Activated naive CD4-positive, alpha-beta T cell treated with anti-CD3 and anti-CD28 coated beads for 36 hours (primary cell): ENCODE results near the gene RNF181. TPM values are rescaled to one million over a fixed set of nuclear protein-coding genes. Genes with fewer than 3 reads are reported as not detected.
"Not testable (repeated sequence)": the region's sequence is repeated elsewhere in the genome, so short reads cannot be mapped to it uniquely, and the experiment has no call there.

Source experiments
- CTCF ChIA-PET: fragments of 350-600 bp; sonication (Branson Sonifier 250); formaldehyde crosslinking; loops from one replicate; lab custom pipeline; 2021; ENCODE audit warnings: antibody characterized with exemption; lab: Charles Lee
- DNase-seq: peaks from one replicate; pipeline ENCODE4 v3.0.0-alpha.2; 2020
- H3K27ac Mint-ChIP-seq: one replicate; pipeline ENCODE4 v1.8.0; 2021; ENCODE audit warnings: mild to moderate bottlenecking, mixed read lengths
- H3K27me3 Mint-ChIP-seq: one replicate; pipeline ENCODE4 v1.8.0; 2021; ENCODE audit warnings: low read depth, mixed read lengths
- H3K36me3 Mint-ChIP-seq: one replicate; pipeline ENCODE4 v1.8.0; 2021; ENCODE audit warnings: low read depth, mixed read lengths
- H3K4me1 Mint-ChIP-seq: one replicate; pipeline ENCODE4 v1.8.0; 2021; ENCODE audit warnings: low read depth, mixed read lengths
- H3K4me3 Mint-ChIP-seq: one replicate; pipeline ENCODE4 v1.8.0; 2021; ENCODE audit warnings: mild to moderate bottlenecking, moderate library complexity, mixed read lengths
- H3K9me3 Mint-ChIP-seq: one replicate; pipeline ENCODE4 v1.8.0; 2021; ENCODE audit warnings: mixed read lengths
- intact Hi-C: fragments of 100-400 bp; cut with micrococcal nuclease; formaldehyde crosslinking; loops from one replicate; pipeline ENCODE4 v1.15.1; 2023
- total RNA-seq, 2 experiments: library from RNA; stranded (reverse); gene quantifications; one replicate each; pipeline ENCODE4 v1.2.3, GENCODE V29; 2021

Gene RNF181
- total RNA-seq, 2 experiments from 2014 or later = 86.8 to 96.1 TPM

GRCh38 chr2:85554980-85555612 lies 40.4 kb upstream of the RNF181 start:
- Mint-ChIP-seq H3K27me3 (no peaks in the 10 kb centered on the region), H3K36me3 (peaks cover 11% of the 10 kb centered on the region), H3K27ac (no peak overlapping the region), H3K9me3 (no peaks in the 10 kb centered on the region), H3K4me3 (no peak overlapping the region), H3K4me1 (peaks cover 17% of the 10 kb centered on the region)
- DNase-seq = no peak
- intact Hi-C loops = no loop called here
- CTCF ChIA-PET = interaction anchor here (10.5 to 11.2 kb wide), 2 partner anchors 16 to 132 kb away, joined by 111 to 282 read pairs; partner anchors contain the start of genes MAT2A and SH2D6

- intact Hi-C loops = no loop called here
- Mint-ChIP-seq H3K27me3 (no peaks in the 10 kb centered on the region), H3K36me3 (peaks cover 9% of the 10 kb centered on the region), H3K27ac (no peak overlapping the region), H3K4me3 (no peak overlapping the region), H3K9me3 (no peaks in the 10 kb centered on the region), H3K4me1 (peaks cover 26% of the 10 kb centered on the region)
- DNase-seq = no peak
- CTCF ChIA-PET = interaction anchor here (0.8 to 11.2 kb wide), 3 partner anchors 17 to 134 kb away, joined by 3 to 282 read pairs (median 111); partner anchors contain the start of genes MAT2A and SH2D6
These were observed 38.4 kb upstream of the RNF181 start for GRCh38 chr2:85557130-85557529.

- no peak for DNase-seq
- intact Hi-C loops = no loop called here
- Mint-ChIP-seq H3K27ac (no peak overlapping the region), H3K9me3 (no peaks in the 10 kb centered on the region), H3K36me3 (peaks cover 9% of the 10 kb centered on the region), H3K4me1 (peaks cover 30% of the 10 kb centered on the region), H3K4me3 (no peak overlapping the region), H3K27me3 (no peaks in the 10 kb centered on the region)
- CTCF ChIA-PET = interaction anchor here (3.3 kb wide), 1 partner anchor 138 kb away, joined by 17 read pairs; the partner anchor contains the start of gene SH2D6
These were observed 37.4 kb upstream of the RNF181 start for GRCh38 chr2:85558160-85558559.

GRCh38 chr2:85560403-85560726 lies 35.2 kb upstream of the RNF181 start:
- H3K4me3 Mint-ChIP-seq = peak overlapping the region; percentile 90
- not testable (repeated sequence) for H3K27me3 Mint-ChIP-seq
- CTCF ChIA-PET = interaction anchor here (0.6 to 4.3 kb wide), 7 partner anchors 10 to 169 kb away, joined by 3 to 41 read pairs (median 3); partner anchors contain the start of gene SH2D6

GRCh38 chr2:85560812-85561279 lies 34.7 kb upstream of the RNF181 start:
- no peaks in the 10 kb centered on the region for H3K27me3 Mint-ChIP-seq
- no peak for DNase-seq
- peak overlapping the region; percentile 85 for H3K27ac Mint-ChIP-seq
- peaks cover 9% of the 10 kb centered on the region for H3K36me3 Mint-ChIP-seq
- intact Hi-C loops = loop anchor here (1.0 to 2.0 kb wide), 9 partner anchors 17 to 207 kb away; partner anchors contain the start of genes C2orf68, ELMOD3, MAT2A and RETSAT
- no peaks in the 10 kb centered on the region for H3K9me3 Mint-ChIP-seq
- CTCF ChIA-PET = interaction anchor here (0.6 to 4.3 kb wide), 7 partner anchors 11 to 169 kb away, joined by 3 to 41 read pairs (median 3); partner anchors contain the start of gene SH2D6
- H3K4me3 Mint-ChIP-seq = peak overlapping the region; percentile 90
- H3K4me1 Mint-ChIP-seq = peaks cover 34% of the 10 kb centered on the region

More at GRCh38 chr2:85560403-85560726, 35.2 kb upstream of the RNF181 start:
- peak overlapping the region; percentile 16 for H3K27ac Mint-ChIP-seq
- H3K36me3 Mint-ChIP-seq, H3K9me3 Mint-ChIP-seq, DNase-seq: not testable (repeated sequence)
- intact Hi-C loops = loop anchor here (2.0 kb wide), 1 partner anchor 142 kb away; the partner anchor contains the start of gene SH2D6
- peaks cover 35% of the 10 kb centered on the region for H3K4me1 Mint-ChIP-seq

- intact Hi-C loops = loop anchor here (1.0 to 2.0 kb wide), 9 partner anchors 17 to 207 kb away; partner anchors contain the start of genes C2orf68, ELMOD3, MAT2A and RETSAT
- peak within 1 kb of the TSS; percentile 85 for H3K27ac Mint-ChIP-seq
- H3K4me3 Mint-ChIP-seq = peak within 1 kb of the TSS; percentile 90
- H3K27me3 Mint-ChIP-seq = no peaks in the 10 kb centered on the region
- CTCF ChIA-PET = interaction anchor here (0.6 to 4.3 kb wide), 4 partner anchors 11 to 142 kb away, joined by 3 to 41 read pairs (median 10); partner anchors contain the start of gene SH2D6
- peaks cover 34% of the 10 kb centered on the region for H3K4me1 Mint-ChIP-seq
- no peaks in the 10 kb centered on the region for H3K9me3 Mint-ChIP-seq
- H3K36me3 Mint-ChIP-seq = peaks cover 6% of the 10 kb centered on the region
- peak; percentile 97 for DNase-seq
These were observed 34.0 kb upstream of the RNF181 start, which contains the start of gene GGCX for GRCh38 chr2:85561280-85562212. TSS of gene GGCX (minus strand) at chr2:85561493. CDS start at chr2:85561428, 65 bp downstream.

- Mint-ChIP-seq H3K36me3 (no peaks in the 10 kb centered on the region), H3K27ac (no peak overlapping the region)
- intact Hi-C loops = no loop called here
These were observed 31.4 kb upstream of the RNF181 start for GRCh38 chr2:85564144-85564563.

GRCh38 chr2:85566265-85566664 lies 29.3 kb upstream of the RNF181 start:
- intact Hi-C loops = no loop called here
- Mint-ChIP-seq H3K36me3 (no peaks in the 10 kb centered on the region), H3K9me3 (no peaks in the 10 kb centered on the region), H3K4me3 (no peak overlapping the region), H3K27me3 (no peaks in the 10 kb centered on the region), H3K27ac (no peak overlapping the region), H3K4me1 (peaks cover 11% of the 10 kb centered on the region)
- CTCF ChIA-PET = no interaction called here
- DNase-seq = no peak

More at GRCh38 chr2:85564144-85564563, 31.4 kb upstream of the RNF181 start:
- Mint-ChIP-seq H3K27me3 (no peaks in the 10 kb centered on the region), H3K4me1 (peaks cover 25% of the 10 kb centered on the region), H3K4me3 (no peak overlapping the region), H3K9me3 (no peaks in the 10 kb centered on the region)
- CTCF ChIA-PET = interaction anchor here (1.1 kb wide), 2 partner anchors 8 to 165 kb away, joined by 3 read pairs; no protein-coding TSS in a partner anchor
- no peak for DNase-seq

- Mint-ChIP-seq H3K27me3 (no peaks in the 10 kb centered on the region), H3K9me3 (no peaks in the 10 kb centered on the region), H3K27ac (no peak overlapping the region), H3K4me3 (no peak overlapping the region), H3K36me3 (peaks cover 3% of the 10 kb centered on the region), H3K4me1 (peaks cover 20% of the 10 kb centered on the region)
- no peak for DNase-seq
- intact Hi-C loops = no loop called here
- CTCF ChIA-PET = interaction anchor here (0.7 kb wide), 1 partner anchor 18 kb away, joined by 3 read pairs; no protein-coding TSS in a partner anchor
These were observed 19.8 kb upstream of the RNF181 start for GRCh38 chr2:85575739-85576138.

- H3K4me3 Mint-ChIP-seq = peak overlapping the region; percentile 90
These were observed 18.5 kb upstream of the RNF181 start for GRCh38 chr2:85577063-85577385.

GRCh38 chr2:85577386-85578242 lies 17.9 kb upstream of the RNF181 start, which contains the start of gene VAMP8:
TSS of gene VAMP8 (plus strand) at chr2:85577586. CDS start at chr2:85577647, 61 bp downstream.
- H3K4me1 Mint-ChIP-seq = peaks cover 28% of the 10 kb centered on the region
- intact Hi-C loops = loop anchor here (1.0 kb wide), 2 partner anchors 8 to 16 kb away; partner anchors contain the start of gene GGCX
- H3K27me3 Mint-ChIP-seq = no peaks in the 10 kb centered on the region
- peak within 1 kb of the TSS; percentile 87 for H3K27ac Mint-ChIP-seq
- peak; percentile 80 for DNase-seq
- CTCF ChIA-PET = interaction anchor here (0.6 to 1.9 kb wide), 3 partner anchors 18 to 53 kb away, joined by 5 to 8 read pairs (median 8); partner anchors contain the start of gene RNF181
- H3K9me3 Mint-ChIP-seq = no peaks in the 10 kb centered on the region
- H3K36me3 Mint-ChIP-seq = peaks cover 7% of the 10 kb centered on the region
- H3K4me3 Mint-ChIP-seq = peak within 1 kb of the TSS; percentile 90

More at GRCh38 chr2:85577063-85577385, 18.5 kb upstream of the RNF181 start:
- CTCF ChIA-PET = interaction anchor here (0.6 to 0.9 kb wide), 2 partner anchors 54 to 60 kb away, joined by 6 to 8 read pairs; no protein-coding TSS in a partner anchor
- H3K9me3 Mint-ChIP-seq = no peaks in the 10 kb centered on the region
- no peaks in the 10 kb centered on the region for H3K27me3 Mint-ChIP-seq
- H3K36me3 Mint-ChIP-seq = peaks cover 7% of the 10 kb centered on the region
- DNase-seq = no peak
- peak overlapping the region; percentile 87 for H3K27ac Mint-ChIP-seq
- intact Hi-C loops = loop anchor here (1.0 kb wide), 1 partner anchor 8 kb away; no protein-coding TSS in a partner anchor
- H3K4me1 Mint-ChIP-seq = peaks cover 28% of the 10 kb centered on the region
